Right lobe of liver (tissue), 6 donors: ENCODE measurements around the gene NIT1. TPM values are rescaled to one million over a fixed set of nuclear protein-coding genes. Genes with fewer than 3 reads are reported as not detected.

ENCODE experiments used
- ATAC-seq, 4 donors: fragments of 200-7000 bp; cut with Tn5 transposase; one replicate each; pipeline ENCODE4 v1.9.1; 2020; ENCODE audit warnings: mild to moderate bottlenecking in 4 of 4, moderate library complexity in 4 of 4
- DNase-seq, 3 donors: peaks; one replicate each; pipeline ENCODE4 v3.0.0-alpha.2; 2020
- H3K27ac ChIP-seq, 3 donors: fragments of 200-600 bp; one replicate each; pipeline ENCODE4 v1.8.0; 2022
- H3K27me3 ChIP-seq, 2 donors: fragments of 200-600 bp; one replicate each; pipeline ENCODE4 v1.8.0; 2022
- H3K36me3 ChIP-seq, 4 donors: fragments of 200-600 bp; sonication (generic) in 1 of 4; one replicate each; pipeline versions ENCODE4 v1.5.1 to v1.8.0; 2017 to 2022; ENCODE audit warnings: control low read depth in 1 of 4
- H3K4me1 ChIP-seq, 4 donors: fragments of 200-600 bp; sonication (generic) in 1 of 4; one replicate each; pipeline versions ENCODE4 v1.5.1 to v1.8.0; 2017 to 2022; ENCODE audit warnings: control low read depth in 1 of 4
- H3K4me3 ChIP-seq, 3 donors: fragments of 200-600 bp; one replicate each; pipeline ENCODE4 v1.8.0; 2022
- H3K9me3 ChIP-seq, 4 donors: fragments of 200-600 bp; sonication (generic) in 1 of 4; one replicate each; pipeline versions ENCODE4 v1.5.1 to v1.8.0; 2017 to 2022; ENCODE audit warnings: control low read depth in 1 of 4
- CTCF ChIP-seq, 4 donors: fragments of 200-600 bp in 3 of 4; fragments of 450-650 bp in 1 of 4; IDR thresholded peaks; one replicate each; pipeline versions ENCODE4 v1.5.1 to v1.8.0; 2016 to 2022; ENCODE audit warnings: antibody characterized with exemption in 4 of 4, mild to moderate bottlenecking in 2 of 4
- POLR2A ChIP-seq: fragments of 450-650 bp; IDR thresholded peaks from one replicate; pipeline ENCODE4 v1.6.1; 2017; ENCODE audit warnings: antibody characterized with exemption, mild to moderate bottlenecking
- WGBS: methylation state at CpG from one replicate; pipeline ENCODE4 v1.1.6; 2018; ENCODE audit warnings: low coverage, low lambda C conversion rate; ENCODE audit not compliant: insufficient coverage; ENCODE audit errors: missing lambda C conversion rate; 5-methylcytosine and 5-hydroxymethylcytosine counted together
- intact Hi-C, 2 donors: fragments of 100-400 bp; cut with DNase I; formaldehyde crosslinking; loops; one replicate each; pipeline versions ENCODE4 v1.11.2 to v1.14.1; 2022
- total RNA-seq, 6 experiments: library from RNA; depleted of rRNA in 2 of 6; stranded (reverse); fragments of >200 nt in 2 of 6; fragmentation: NEBNext Ultra II Directional in 3 of 6; extraction: Animal tissue kit (Norgen Biotek cat#: 25700) in 3 of 6; gene quantifications; one replicate each; pipeline versions ENCODE4 v1.1.0 to v1.2.4, GENCODE V29; 2016 to 2023
- donor health status: DM: no; HTN: yes; CAD: no.
- donor health status: DM: no; HTN: no; CAD: no.
- donor health status: DM: no; HTN: no; CAD: no.
- donor health status: DM: no; HTN: yes; CAD: no.
- donor health status: DM: no; HTN: yes; CAD: no.

The NIT1 gene
- total RNA-seq, 6 experiments from 2014 or later, result 36.9 to 67.8 (median 45.8) TPM

GRCh38 chr1:161083748-161084596, 33.9 kb upstream of the NIT1 start:
- Histone ChIP-seq H3K4me1 (no peaks in the 10 kb centered on the region), H3K36me3 (no peaks in the 10 kb centered on the region), H3K4me3 (no peak overlapping the region), H3K27me3 (no peaks in the 10 kb centered on the region), H3K9me3 (no peaks in the 10 kb centered on the region), H3K27ac (no peak overlapping the region)
- TF ChIP-seq POLR2A (no peak), CTCF (IDR thresholded peaks at IDR 0.05) (no peak)
- intact Hi-C loops, result no loop called here
- no peak for DNase-seq
- ATAC-seq, result no peak
- WGBS, result 64% methylated on average over 2 of the region's 10 CpGs

- Histone ChIP-seq H3K9me3 (no peaks in the 10 kb centered on the region), H3K36me3 (no peaks in the 10 kb centered on the region), H3K4me3 (no peak overlapping the region), H3K27me3 (no peaks in the 10 kb centered on the region), H3K27ac (no peak overlapping the region), H3K4me1 (no peaks in the 10 kb centered on the region)
- intact Hi-C loops, result no loop called here
- WGBS, result no CpG with 5 or more reads among the region's 1 CpG
- no peak for ATAC-seq
- no peak for DNase-seq
- TF ChIP-seq CTCF (IDR thresholded peaks at IDR 0.05) (no peak), POLR2A (no peak)
These were observed 33.3 kb upstream of the NIT1 start for GRCh38 chr1:161084597-161084988.

GRCh38 chr1:161085165-161085564, 32.7 kb upstream of the NIT1 start:
- TF ChIP-seq POLR2A (no peak), CTCF (IDR thresholded peaks at IDR 0.05) (no peak)
- Histone ChIP-seq H3K9me3 (no peaks in the 10 kb centered on the region), H3K4me3 (no peak overlapping the region), H3K27ac (no peak overlapping the region), H3K27me3 (no peaks in the 10 kb centered on the region), H3K4me1 (no peaks in the 10 kb centered on the region), H3K36me3 (no peaks in the 10 kb centered on the region)
- WGBS, result 40% methylated on average over 2 of the region's 2 CpGs
- ATAC-seq, result no peak
- DNase-seq, result no peak
- intact Hi-C loops, result no loop called here

GRCh38 chr1:161086457-161086856, 31.4 kb upstream of the NIT1 start:
- no peak overlapping the region for H3K27ac ChIP-seq

More at GRCh38 chr1:161086457-161086856, 31.4 kb upstream of the NIT1 start:
- ATAC-seq (no peak), DNase-seq (no peak)
- 0% methylated on average over 1 of the region's 4 CpGs for WGBS
- H3K4me3 ChIP-seq, result no peak overlapping the region
- intact Hi-C loops, result no loop called here
- TF ChIP-seq POLR2A, result no peak
- TF ChIP-seq CTCF (IDR thresholded peaks at IDR 0.05), result no peak
- H3K36me3 ChIP-seq, result no peaks in the 10 kb centered on the region
- no peaks in the 10 kb centered on the region for H3K4me1 ChIP-seq
- H3K27me3 ChIP-seq, result no peaks in the 10 kb centered on the region
- H3K9me3 ChIP-seq, result no peaks in the 10 kb centered on the region
